SK-N-SH (cell line): ENCODE results near the gene GFY. TPM values are rescaled to one million over a fixed set of nuclear protein-coding genes. Genes with fewer than 3 reads are reported as not detected.

Experiments used
- CTCF ChIA-PET: fragments of 300-600, 350-600 bp; formaldehyde crosslinking; extraction: SDS; loops from one replicate; lab custom pipeline; 2021; lab: Yijun Ruan, JAX
- POLR2A ChIA-PET: fragments of 350-600 bp; sonication (Branson Sonifier 250); formaldehyde crosslinking; extraction: SDS; loops from one replicate; lab custom pipeline; 2020; ENCODE audit warnings: antibody characterized with exemption, inconsistent platforms; lab: Yijun Ruan, JAX
- DNase-seq: peaks from one replicate; pipeline ENCODE4 v3.0.0; 2012
- H2AFZ ChIP-seq: fragments of 200-600 bp; sonication (generic); 2 replicates; pipeline ENCODE4 v1.8.1; 2016; ENCODE audit warnings: antibody characterized with exemption, mild to moderate bottlenecking, low read depth
- H3F3A ChIP-seq: fragments of 200-600 bp; sonication (generic); replicated peaks from 2 replicates; pipeline ENCODE3; 2016; ENCODE audit warnings: antibody characterized with exemption, mild to moderate bottlenecking; ENCODE audit not compliant: insufficient read depth
- H3K27ac ChIP-seq, 2 experiments: fragments of 200-500 bp in 1 of 2; fragments of 200-600 bp in 1 of 2; sonication (Bioruptor generic) in 1 of 2; sonication (generic), shearing (Covaris generic) in 1 of 2; 2 replicates each; pipeline versions ENCODE4 v1.5.1 to v1.6.1; 2014 to 2016; ENCODE audit warnings: low read depth in 2 of 2, inconsistent platforms in 1 of 2, low read length in 1 of 2, mild to moderate bottlenecking in 1 of 2, mixed read lengths in 1 of 2
- H3K27me3 ChIP-seq: fragments of 200-600 bp; sonication (generic), shearing (Covaris generic); 2 replicates; pipeline ENCODE4 v1.6.1; 2016; ENCODE audit warnings: mixed run types; ENCODE audit not compliant: insufficient read depth
- H3K36me3 ChIP-seq, 2 experiments: fragments of 200-500 bp in 1 of 2; fragments of 200-600 bp in 1 of 2; sonication (Bioruptor generic) in 1 of 2; sonication (generic) in 1 of 2; replicated peaks in 1 of 2; 2 replicates each; pipeline versions ENCODE3 to v1.5.1; 2014 to 2016; ENCODE audit warnings: low read length in 1 of 2, mild to moderate bottlenecking in 1 of 2; ENCODE audit not compliant: insufficient read depth in 2 of 2, control insufficient read depth in 1 of 2
- H3K4me1 ChIP-seq, 2 experiments: fragments of 200-500 bp in 1 of 2; fragments of 200-600 bp in 1 of 2; sonication (Bioruptor generic) in 1 of 2; sonication (generic), shearing (Covaris generic) in 1 of 2; 2 replicates each; pipeline versions ENCODE4 v1.5.1 to v1.6.1; 2014 to 2016; ENCODE audit warnings: low read depth in 1 of 2, low read length in 1 of 2, mixed run types in 1 of 2; ENCODE audit not compliant: insufficient read depth in 2 of 2, control insufficient read depth in 1 of 2
- H3K4me2 ChIP-seq: fragments of 200-600 bp; sonication (generic), shearing (Covaris generic); 2 replicates; pipeline ENCODE4 v1.6.1; 2017; ENCODE audit warnings: mixed run types
- H3K4me3 ChIP-seq, 2 experiments: fragments of 200-500 bp in 1 of 2; fragments of 200-600 bp in 1 of 2; sonication (Bioruptor generic) in 1 of 2; sonication (generic), shearing (Covaris generic) in 1 of 2; 2 replicates each; pipeline versions ENCODE4 v1.5.1 to v1.8.1; 2014 to 2016; ENCODE audit warnings: low read depth in 2 of 2, inconsistent platforms in 1 of 2, low read length in 1 of 2, mild to moderate bottlenecking in 1 of 2, mixed read lengths in 1 of 2, moderate library complexity in 1 of 2
- H3K79me2 ChIP-seq: fragments of 200-600 bp; sonication (generic); 2 replicates; pipeline ENCODE4 v1.8.1; 2017; ENCODE audit warnings: mild to moderate bottlenecking; ENCODE audit not compliant: insufficient read depth
- H3K9ac ChIP-seq: fragments of 200-600 bp; sonication (generic); 2 replicates; pipeline ENCODE4 v1.6.1; 2017; ENCODE audit warnings: mixed run types
- H3K9me2 ChIP-seq: fragments of 200-600 bp; sonication (generic); 2 replicates; pipeline ENCODE4 v1.6.1; 2017; ENCODE audit warnings: mixed run types
- H3K9me3 ChIP-seq: fragments of 200-600 bp; sonication (generic); 2 replicates; pipeline ENCODE4 v1.6.1; 2017; ENCODE audit warnings: mixed run types, mild to moderate bottlenecking, moderate library complexity
- H4K20me1 ChIP-seq: fragments of 200-600 bp; sonication (generic); 2 replicates; pipeline ENCODE4 v1.6.1; 2017; ENCODE audit warnings: mild to moderate bottlenecking, mixed run types; ENCODE audit not compliant: insufficient read depth
- CHD2 ChIP-seq: fragments of 150-350 bp; IDR thresholded peaks from 2 replicates; pipeline ENCODE4 v1.6.1; 2018; ENCODE audit warnings: low read length; ENCODE audit not compliant: partially characterized antibody
- CTCF ChIP-seq: fragments of 200-600 bp; sonication (generic); IDR thresholded peaks from 2 replicates; pipeline ENCODE4 v1.6.1; 2017; ENCODE audit warnings: antibody characterized with exemption, mild to moderate bottlenecking, moderate library complexity
- ELF1 ChIP-seq: IDR thresholded peaks from 2 replicates; pipeline ENCODE4 v1.4.0; 2012
- EP300 ChIP-seq, 2 experiments: IDR thresholded peaks; 2 replicates each; pipeline versions ENCODE4 v1.4.0 to v1.6.1; 2012; ENCODE audit warnings: borderline replicate concordance in 1 of 2, low read depth in 1 of 2, low read length in 1 of 2
- FOXJ3 ChIP-seq: sonication (generic); formaldehyde crosslinking; IDR thresholded peaks from 2 replicates; pipeline ENCODE4 v1.5.1; 2020; ENCODE audit warnings: mild to moderate bottlenecking, missing genetic modification reagents
- IRF3 ChIP-seq: fragments of 150-350 bp; IDR thresholded peaks from 2 replicates; pipeline ENCODE4 v1.6.1; 2016; ENCODE audit warnings: mild to moderate bottlenecking, low read depth, low read length
- JUND ChIP-seq: IDR thresholded peaks from 2 replicates; pipeline ENCODE4 v1.4.0; 2012
- MXI1 ChIP-seq: IDR thresholded peaks from 2 replicates; pipeline ENCODE4 v1.6.1; 2012; ENCODE audit warnings: mild to moderate bottlenecking, low read depth, low read length, improper control_type of control experiment
- NRF1 ChIP-seq: IDR thresholded peaks from 2 replicates; pipeline ENCODE4 v1.6.1; 2012; ENCODE audit warnings: low read depth, mild to moderate bottlenecking, low read length
- POLR2AphosphoS5 ChIP-seq: IDR thresholded peaks from 2 replicates; pipeline ENCODE4 v1.6.1; 2012; ENCODE audit warnings: low read depth, low read length
- RCOR1 ChIP-seq: fragments of 150-350 bp; IDR thresholded peaks from 2 replicates; pipeline ENCODE4 v1.6.1; 2017; ENCODE audit warnings: antibody characterized with exemption, low read length
- RFX5 ChIP-seq: IDR thresholded peaks from 2 replicates; pipeline ENCODE4 v1.6.1; 2012; ENCODE audit warnings: mild to moderate bottlenecking, improper control_type of control experiment, low read length
- SIN3A ChIP-seq: IDR thresholded peaks from 2 replicates; pipeline ENCODE4 v1.6.1; 2012; ENCODE audit warnings: low read depth, mild to moderate bottlenecking, low read length, moderate library complexity, borderline replicate concordance
- TAF1 ChIP-seq: IDR thresholded peaks from 2 replicates; pipeline ENCODE4 v1.6.1; 2012; ENCODE audit warnings: low read depth, mild to moderate bottlenecking, low read length, moderate library complexity, borderline replicate concordance
- TCF12 ChIP-seq: IDR thresholded peaks from 2 replicates; pipeline ENCODE4 v1.4.0; 2012
- TEAD4 ChIP-seq: IDR thresholded peaks from 2 replicates; pipeline ENCODE4 v1.4.0; 2012; ENCODE audit warnings: mild to moderate bottlenecking, borderline replicate concordance; ENCODE audit not compliant: insufficient read depth
- YY1 ChIP-seq: IDR thresholded peaks from 2 replicates; pipeline ENCODE4 v1.4.0; 2012; ENCODE audit warnings: low read depth, mild to moderate bottlenecking
- WGBS: methylation state at CpG from one replicate; pipeline ENCODE4 v1.1.6; 2017; ENCODE audit warnings: low lambda C conversion rate; 5-methylcytosine and 5-hydroxymethylcytosine counted together
- polyA plus RNA-seq, 3 experiments: library from polyadenylated mRNA; depleted of rRNA; stranded (reverse); fragments of >200 nt; gene quantifications; 2 replicates each; pipeline ENCODE4 v1.2.3, GENCODE V29; 2012
- TF ChIP-seq, protein P1 (sequence below): IDR thresholded peaks from 2 replicates; pipeline ENCODE4; 2012
- TF ChIP-seq, protein P2 (sequence below): IDR thresholded peaks from 2 replicates; pipeline ENCODE4 v1.4.0; 2012; ENCODE audit warnings: low read depth
- TF ChIP-seq, protein P3 (sequence below): IDR thresholded peaks from 2 replicates; pipeline ENCODE4 v1.4.0; 2012; ENCODE audit warnings: low read depth, borderline replicate concordance

The GFY gene
- polyA plus RNA-seq, 1 of the 3 experiments (the other 2 are of a cell fraction): not detected

- TF ChIP-seq CTCF (no peak), CHD2 (no peak), SIN3A (no peak), JUND (no peak), TCF12 (no peak), MXI1 (no peak), YY1 (no peak), FOXJ3 (CRISPR knock-in tag) (no peak), EP300 (IDR thresholded peaks at IDR 0.05; ENCODE audit: borderline replicate concordance in 1 of 2, low read depth in 1 of 2, low read length in 1 of 2) (no peak), POLR2AphosphoS5 (no peak), TAF1 (no peak), IRF3 (no peak), RCOR1 (no peak)
- TF ChIP-seq, protein P1, sequence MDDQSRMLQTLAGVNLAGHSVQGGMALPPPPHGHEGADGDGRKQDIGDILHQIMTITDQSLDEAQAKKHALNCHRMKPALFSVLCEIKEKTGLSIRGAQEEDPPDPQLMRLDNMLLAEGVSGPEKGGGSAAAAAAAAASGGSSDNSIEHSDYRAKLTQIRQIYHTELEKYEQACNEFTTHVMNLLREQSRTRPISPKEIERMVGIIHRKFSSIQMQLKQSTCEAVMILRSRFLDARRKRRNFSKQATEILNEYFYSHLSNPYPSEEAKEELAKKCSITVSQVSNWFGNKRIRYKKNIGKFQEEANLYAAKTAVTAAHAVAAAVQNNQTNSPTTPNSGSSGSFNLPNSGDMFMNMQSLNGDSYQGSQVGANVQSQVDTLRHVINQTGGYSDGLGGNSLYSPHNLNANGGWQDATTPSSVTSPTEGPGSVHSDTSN: no peak
- TF ChIP-seq, protein P2, sequence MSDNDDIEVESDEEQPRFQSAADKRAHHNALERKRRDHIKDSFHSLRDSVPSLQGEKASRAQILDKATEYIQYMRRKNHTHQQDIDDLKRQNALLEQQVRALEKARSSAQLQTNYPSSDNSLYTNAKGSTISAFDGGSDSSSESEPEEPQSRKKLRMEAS: no peak
Measured at GRCh38 chr19:49419173-49419572, 6.0 kb upstream of the GFY start (continued).

DNA sequence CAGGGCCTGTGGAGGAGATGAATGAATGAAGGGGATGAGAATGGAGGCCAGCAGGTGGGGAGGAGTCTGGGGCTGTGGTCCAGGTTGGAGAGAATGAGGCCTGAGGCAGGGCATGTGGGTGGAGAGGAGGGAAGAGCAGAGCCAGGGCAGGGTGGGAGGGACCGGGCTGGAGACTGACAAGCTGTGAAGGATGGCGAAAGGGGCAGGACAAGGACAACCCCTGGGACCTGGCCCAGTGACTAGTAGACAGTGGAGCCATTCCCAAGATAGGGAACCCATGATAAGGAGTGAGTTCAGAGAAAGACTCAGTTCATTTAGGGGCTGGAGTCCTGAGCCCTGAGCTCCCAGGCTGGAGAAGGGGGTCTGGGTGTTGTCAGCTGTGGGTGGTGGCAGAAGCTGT, 5.0 kb upstream of the GFY start:
- Histone ChIP-seq H3K4me1 (peaks cover 0 to 4% of the 10 kb centered on the region in 2 experiments; a peak in 2 of 4 replicates), H3K36me3 (no peaks in the 10 kb centered on the region), H4K20me1 (no peaks in the 10 kb centered on the region), H3F3A (peaks cover 11% of the 10 kb centered on the region), H3K9ac (no peak overlapping the region)
- 79% methylated on average over 2 of the region's 2 CpGs for whole genome bisulfite sequencing
- POLR2A ChIA-PET: interaction anchor here (1.0 kb wide), 1 partner anchor 32 kb away, joined by 3 read pairs; the partner anchor contains the start of gene PIH1D1
- TF ChIP-seq NRF1 (no peak), EP300 (IDR thresholded peaks at IDR 0.05; ENCODE audit: borderline replicate concordance in 1 of 2, low read depth in 1 of 2, low read length in 1 of 2) (no peak), SIN3A (no peak), RCOR1 (no peak), ELF1 (no peak), CHD2 (no peak), TAF1 (no peak), TEAD4 (no peak), FOXJ3 (CRISPR knock-in tag) (no peak), CTCF (no peak), RFX5 (no peak)
- TF ChIP-seq, protein P1: no peak
- TF ChIP-seq, protein P3, sequence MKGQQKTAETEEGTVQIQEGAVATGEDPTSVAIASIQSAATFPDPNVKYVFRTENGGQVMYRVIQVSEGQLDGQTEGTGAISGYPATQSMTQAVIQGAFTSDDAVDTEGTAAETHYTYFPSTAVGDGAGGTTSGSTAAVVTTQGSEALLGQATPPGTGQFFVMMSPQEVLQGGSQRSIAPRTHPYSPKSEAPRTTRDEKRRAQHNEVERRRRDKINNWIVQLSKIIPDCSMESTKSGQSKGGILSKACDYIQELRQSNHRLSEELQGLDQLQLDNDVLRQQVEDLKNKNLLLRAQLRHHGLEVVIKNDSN: no peak
- TF ChIP-seq, all 33 proteins: peak for 0
- Histone ChIP-seq H3K9me3 (no peaks in the 10 kb centered on the region), H3K4me2 (no peak overlapping the region), H3K27me3 (peaks cover 89% of the 10 kb centered on the region), H3K27ac (no peak overlapping the region), H3K79me2 (no peaks in the 10 kb centered on the region), H2AFZ (no peak overlapping the region), H3K4me3 (no peak overlapping the region), H3K9me2 (no peaks in the 10 kb centered on the region)
- CTCF ChIA-PET: interaction anchor here (0.9 to 17.5 kb wide), 7 partner anchors 10 to 195 kb away, joined by 3 to 108 read pairs (median 6); no protein-coding TSS in a partner anchor
- no peak for DNase-seq
